B cell (primary cell): ENCODE data around the gene CCDC85A. TPM values are rescaled to one million over a fixed set of nuclear protein-coding genes. Genes with fewer than 3 reads are reported as not detected.

Source experiments
- ATAC-seq: fragments of 200-7000 bp; cut with Tn5 transposase; one replicate; pipeline ENCODE4 v1.10.0; 2021; ENCODE audit warnings: low read depth, mild to moderate bottlenecking, moderate number of reproducible peaks, moderate library complexity
- CTCF ChIA-PET: fragments of 350-600 bp; sonication (Branson Sonifier 250); formaldehyde crosslinking; loops from one replicate; lab custom pipeline; 2021; ENCODE audit warnings: antibody characterized with exemption, inconsistent platforms; lab: Charles Lee
- POLR2A ChIA-PET: fragments of 350-600 bp; sonication (Branson Sonifier 250); formaldehyde crosslinking; loops from one replicate; lab custom pipeline; 2021; ENCODE audit warnings: antibody characterized with exemption; lab: Charles Lee
- DNase-seq: peaks from one replicate; pipeline ENCODE4 v3.0.0; 2013
- H2AFZ ChIP-seq: 2 replicates; pipeline ENCODE4 v1.6.1; 2012; ENCODE audit warnings: mild to moderate bottlenecking, low read depth, low read length; ENCODE audit not compliant: insufficient read depth, poor library complexity, severe bottlenecking
- H3K27ac ChIP-seq, 2 donors: 1 replicate in 1 of 2; 2 replicates in 1 of 2; pipeline ENCODE4 v1.5.1; 2012 to 2013; ENCODE audit warnings: low read length in 2 of 2, mild to moderate bottlenecking in 2 of 2, moderate library complexity in 1 of 2
- H3K27me3 ChIP-seq, 4 experiments: fragments of 200-600 bp in 1 of 4; sonication (generic) in 1 of 4; replicated peaks in 1 of 4; 1 replicate in 2 of 4; 2 replicates in 2 of 4; pipeline versions ENCODE4 v1.6.1 to v1.7.0; 2013 to 2016; ENCODE audit warnings: low read length in 3 of 4, mild to moderate bottlenecking in 2 of 4, mixed read lengths in 1 of 4, moderate library complexity in 1 of 4; ENCODE audit not compliant: insufficient read depth in 4 of 4, control insufficient read depth in 3 of 4; ENCODE audit errors: control extremely low read depth in 1 of 4
- H3K36me3 ChIP-seq, 2 experiments: replicated peaks in 1 of 2; 1 replicate in 1 of 2; 2 replicates in 1 of 2; pipeline versions ENCODE4 v1.6.1 to v1.7.1; 2013; ENCODE audit warnings: low read length in 1 of 2; ENCODE audit not compliant: insufficient read depth in 2 of 2, control insufficient read depth in 1 of 2; ENCODE audit errors: control extremely low read depth in 1 of 2, extremely low read depth in 1 of 2
- H3K4me1 ChIP-seq, 2 donors: fragments of 200-600 bp in 1 of 2; sonication (generic) in 1 of 2; 1 replicate in 1 of 2; 2 replicates in 1 of 2; pipeline versions ENCODE4 v1.5.1 to v1.6.1; 2013 to 2017; ENCODE audit warnings: low read length in 2 of 2; ENCODE audit not compliant: control insufficient read depth in 2 of 2, insufficient read depth in 2 of 2
- H3K4me2 ChIP-seq: replicated peaks from 2 replicates; pipeline ENCODE3; 2012; ENCODE audit warnings: mild to moderate bottlenecking, low read depth, low read length; ENCODE audit not compliant: poor library complexity, severe bottlenecking
- H3K4me3 ChIP-seq, 5 experiments: fragments of 200-600 bp in 1 of 5; sonication (generic) in 1 of 5; 1 replicate in 3 of 5; 2 replicates in 2 of 5; pipeline versions ENCODE4 v1.5.1 to v1.7.0; 2011 to 2016; ENCODE audit warnings: low read length in 4 of 5, mild to moderate bottlenecking in 4 of 5, low read depth in 2 of 5, control low read depth in 1 of 5, moderate library complexity in 1 of 5; ENCODE audit not compliant: insufficient read depth in 1 of 5; ENCODE audit errors: control extremely low read depth in 1 of 5, extremely low read depth in 1 of 5
- H3K79me2 ChIP-seq: fragments of 200-600 bp; sonication (generic); one replicate; pipeline ENCODE4 v1.6.0; 2016; ENCODE audit warnings: low read length; ENCODE audit not compliant: control insufficient read depth, insufficient read depth
- H3K9ac ChIP-seq: fragments of 200-600 bp; sonication (generic); 2 replicates; pipeline ENCODE4 v1.6.1; 2017; ENCODE audit warnings: mild to moderate bottlenecking, low read length, moderate library complexity
- H3K9me3 ChIP-seq, 3 donors: one replicate each; pipeline versions ENCODE4 v1.6.1 to v1.7.1; 2013; ENCODE audit warnings: low read length in 2 of 3; ENCODE audit not compliant: control insufficient read depth in 2 of 3, insufficient read depth in 1 of 3; ENCODE audit errors: control extremely low read depth in 1 of 3
- H4K20me1 ChIP-seq: 2 replicates; pipeline ENCODE4 v1.6.0; 2012; ENCODE audit warnings: mild to moderate bottlenecking, low read length; ENCODE audit not compliant: insufficient read depth, control insufficient read depth, poor library complexity, severe bottlenecking
- H3K27ac Mint-ChIP-seq: one replicate; pipeline ENCODE4 v1.8.0; 2021; ENCODE audit warnings: mixed read lengths
- H3K27me3 Mint-ChIP-seq: one replicate; pipeline ENCODE4 v1.8.0; 2021; ENCODE audit warnings: mixed read lengths
- H3K4me1 Mint-ChIP-seq: one replicate; pipeline ENCODE4 v1.8.0; 2021; ENCODE audit warnings: mixed read lengths
- H3K4me3 Mint-ChIP-seq: one replicate; pipeline ENCODE4 v1.8.0; 2021; ENCODE audit warnings: mixed read lengths
- H3K9me3 Mint-ChIP-seq: one replicate; pipeline ENCODE4 v1.8.0; 2022; ENCODE audit warnings: mixed read lengths; ENCODE audit not compliant: insufficient read depth
- EZH2 ChIP-seq: IDR thresholded peaks from 2 replicates; pipeline ENCODE4 v1.6.1; 2012; ENCODE audit warnings: borderline replicate concordance, low read depth, mild to moderate bottlenecking, moderate library complexity, low read length; ENCODE audit not compliant: insufficient read depth, poor library complexity, severe bottlenecking
- WGBS: methylation state at CpG from one replicate; pipeline ENCODE4 v1.1.5; 2013; ENCODE audit warnings: missing lambda C conversion rate; ENCODE audit not compliant: insufficient coverage; 5-methylcytosine and 5-hydroxymethylcytosine counted together
- intact Hi-C: fragments of 100-400 bp; cut with micrococcal nuclease; formaldehyde crosslinking; loops from one replicate; pipeline ENCODE4 v1.10.0; 2022
- polyA plus RNA-seq: library from polyadenylated mRNA; depleted of rRNA; stranded (reverse); fragments of >200 nt; gene quantifications from 2 replicates; pipeline ENCODE4 v1.2.3, GENCODE V29; 2012
- total RNA-seq, 2 donors: library from RNA; stranded (reverse); fragments of 120-200 nt in 1 of 2; gene quantifications; 1 replicate in 1 of 2; 2 replicates in 1 of 2; pipeline versions ENCODE4 v1.2.3 to v1.2.4, GENCODE V29; 2013 to 2022
- TF ChIP-seq, protein P1 (sequence below): fragments of 200-600 bp; IDR thresholded peaks from one replicate; pipeline ENCODE4 v1.8.0; 2022; ENCODE audit warnings: antibody characterized with exemption, mild to moderate bottlenecking

Gene CCDC85A
- total and polyA plus RNA-seq, 2 donors (not counting 1 experiment from before 2014, with no cell fraction given), result 0.15 TPM; not detected in 1

DNA sequence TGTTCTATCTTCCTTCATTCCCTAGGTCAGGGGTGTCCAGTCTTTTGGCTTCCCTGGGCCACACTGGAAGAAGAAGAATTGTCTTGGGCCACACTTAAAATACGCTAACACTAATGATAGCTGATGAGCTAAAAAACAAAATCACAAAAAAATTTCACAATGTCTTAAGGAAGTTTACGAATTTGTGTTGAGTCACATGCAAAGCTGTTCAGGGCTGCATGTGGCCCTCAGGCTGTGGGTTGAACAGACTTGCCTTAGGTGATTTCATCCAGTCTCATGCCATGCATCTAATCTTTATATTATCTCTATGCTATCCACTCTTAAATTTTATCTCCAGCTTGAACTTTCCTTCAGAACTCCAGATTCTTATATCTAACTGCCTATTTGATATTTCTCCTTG is 80.1 kb downstream of the CCDC85A start:
- H3K27ac ChIP-seq, result no peak overlapping the region
- no peaks in the 10 kb centered on the region for H3K4me1 Mint-ChIP-seq
- no peaks in the 10 kb centered on the region for H3K36me3 ChIP-seq
- WGBS, result 100% methylated on average over 1 of the region's 2 CpGs
- intact Hi-C loops, result no loop called here
- TF ChIP-seq EZH2, result no peak
- TF ChIP-seq, protein P1, sequence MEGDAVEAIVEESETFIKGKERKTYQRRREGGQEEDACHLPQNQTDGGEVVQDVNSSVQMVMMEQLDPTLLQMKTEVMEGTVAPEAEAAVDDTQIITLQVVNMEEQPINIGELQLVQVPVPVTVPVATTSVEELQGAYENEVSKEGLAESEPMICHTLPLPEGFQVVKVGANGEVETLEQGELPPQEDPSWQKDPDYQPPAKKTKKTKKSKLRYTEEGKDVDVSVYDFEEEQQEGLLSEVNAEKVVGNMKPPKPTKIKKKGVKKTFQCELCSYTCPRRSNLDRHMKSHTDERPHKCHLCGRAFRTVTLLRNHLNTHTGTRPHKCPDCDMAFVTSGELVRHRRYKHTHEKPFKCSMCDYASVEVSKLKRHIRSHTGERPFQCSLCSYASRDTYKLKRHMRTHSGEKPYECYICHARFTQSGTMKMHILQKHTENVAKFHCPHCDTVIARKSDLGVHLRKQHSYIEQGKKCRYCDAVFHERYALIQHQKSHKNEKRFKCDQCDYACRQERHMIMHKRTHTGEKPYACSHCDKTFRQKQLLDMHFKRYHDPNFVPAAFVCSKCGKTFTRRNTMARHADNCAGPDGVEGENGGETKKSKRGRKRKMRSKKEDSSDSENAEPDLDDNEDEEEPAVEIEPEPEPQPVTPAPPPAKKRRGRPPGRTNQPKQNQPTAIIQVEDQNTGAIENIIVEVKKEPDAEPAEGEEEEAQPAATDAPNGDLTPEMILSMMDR, result no peak
- H3K9me3 Mint-ChIP-seq, result no peaks in the 10 kb centered on the region
- DNase-seq, result no peak
- no peaks in the 10 kb centered on the region for H3K27me3 ChIP-seq
- no peak for ATAC-seq
- H3K9me3 ChIP-seq, result no peaks in the 10 kb centered on the region
- CTCF ChIA-PET, result no interaction called here
- H3K4me2 ChIP-seq, result no peak overlapping the region
- no peak overlapping the region for H3K27ac Mint-ChIP-seq
- POLR2A ChIA-PET, result no interaction called here
- no peak overlapping the region for H2AFZ ChIP-seq
- H3K4me3 Mint-ChIP-seq, result no peak overlapping the region
- no peaks in the 10 kb centered on the region for H3K4me1 ChIP-seq
- H3K27me3 Mint-ChIP-seq, result no peaks in the 10 kb centered on the region
- H3K9ac ChIP-seq, result no peak overlapping the region
- H3K79me2 ChIP-seq, result no peaks in the 10 kb centered on the region
- no peaks in the 10 kb centered on the region for H4K20me1 ChIP-seq
- no peak overlapping the region for H3K4me3 ChIP-seq

DNA sequence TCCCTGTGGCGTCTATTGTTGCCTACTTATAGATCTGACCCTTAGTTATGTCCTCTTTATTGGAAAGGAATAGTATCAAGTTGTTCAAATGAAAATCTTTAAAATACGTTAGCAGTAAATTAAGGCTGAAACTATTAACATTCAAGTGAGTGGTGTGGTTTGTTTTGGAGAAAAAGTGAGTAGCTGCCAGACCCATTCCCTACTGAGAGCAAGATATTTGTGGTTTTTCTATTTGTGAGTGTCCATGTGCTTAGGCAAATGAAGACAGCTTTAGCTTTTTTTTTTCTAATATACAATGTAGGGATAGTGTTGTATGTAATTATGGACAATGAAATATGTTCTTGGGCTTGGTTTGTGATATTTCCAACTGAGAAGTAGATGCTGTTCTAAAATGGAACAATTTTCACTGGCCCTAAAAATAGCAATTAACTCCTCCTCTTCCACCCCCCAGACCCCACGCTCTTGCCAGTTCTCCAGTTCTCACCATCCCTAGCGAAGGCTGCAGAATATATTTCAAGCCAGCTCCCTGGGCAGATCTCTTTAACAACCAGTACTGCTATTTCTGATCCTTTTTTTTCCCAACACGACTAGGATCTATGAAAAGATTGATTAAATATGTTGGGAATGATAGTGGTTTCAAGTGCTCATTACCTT is 83.1 kb downstream of the CCDC85A start:
- no peak overlapping the region for H2AFZ ChIP-seq
- H3K27me3 Mint-ChIP-seq, result no peaks in the 10 kb centered on the region
- no peak overlapping the region for H3K4me2 ChIP-seq
- H3K27me3 ChIP-seq, result no peaks in the 10 kb centered on the region
- H3K4me1 ChIP-seq, result no peaks in the 10 kb centered on the region
- H3K4me1 Mint-ChIP-seq, result no peaks in the 10 kb centered on the region
- DNase-seq (no peak), ATAC-seq (no peak)
- POLR2A ChIA-PET, result no interaction called here
- no peaks in the 10 kb centered on the region for H3K36me3 ChIP-seq
- H4K20me1 ChIP-seq, result no peaks in the 10 kb centered on the region
- intact Hi-C loops, result no loop called here
- H3K27ac Mint-ChIP-seq, result no peak overlapping the region
- WGBS, result 100% methylated on average over 1 of the region's 5 CpGs
- CTCF ChIA-PET, result no interaction called here
- no peaks in the 10 kb centered on the region for H3K9me3 ChIP-seq
- no peak overlapping the region for H3K27ac ChIP-seq
- no peaks in the 10 kb centered on the region for H3K9me3 Mint-ChIP-seq
- H3K79me2 ChIP-seq, result no peaks in the 10 kb centered on the region
- no peak overlapping the region for H3K4me3 Mint-ChIP-seq
- H3K4me3 ChIP-seq, result no peak overlapping the region
- TF ChIP-seq, protein P1, result no peak
- no peak for TF ChIP-seq EZH2
- no peak overlapping the region for H3K9ac ChIP-seq
